Esophagus muscularis mucosa (tissue), 4 donors: ENCODE data around the gene OR2H2. TPM values are rescaled to one million over a fixed set of nuclear protein-coding genes. Genes with fewer than 3 reads are reported as not detected.

ENCODE experiments used
- DNase-seq: peaks from one replicate; pipeline ENCODE4 v3.0.0-alpha.2; 2017; ENCODE audit errors: extremely low spot score
- H3K27ac ChIP-seq, 4 donors: fragments of 200-600 bp; sonication (generic); replicated peaks in 1 of 4; 1 replicate in 3 of 4; 2 replicates in 1 of 4; pipeline ENCODE4 v1.5.1; 2016 to 2019; ENCODE audit warnings: mild to moderate bottlenecking in 1 of 4
- H3K27me3 ChIP-seq, 4 donors: fragments of 200-600 bp; sonication (generic); one replicate each; pipeline versions ENCODE4 v1.5.1 to v1.6.0; 2016 to 2019
- H3K36me3 ChIP-seq, 4 donors: fragments of 200-600 bp; sonication (generic); one replicate each; pipeline ENCODE4 v1.5.1; 2016 to 2019
- H3K4me1 ChIP-seq, 4 donors: fragments of 200-600 bp; sonication (generic); one replicate each; pipeline ENCODE4 v1.5.1; 2016 to 2019
- H3K4me3 ChIP-seq, 4 donors: fragments of 200-600 bp; sonication (generic); 1 replicate in 2 of 4; 2 replicates in 2 of 4; pipeline ENCODE4 v1.5.1; 2016 to 2019; ENCODE audit warnings: mild to moderate bottlenecking in 4 of 4, moderate library complexity in 1 of 4
- H3K9me3 ChIP-seq, 4 donors: fragments of 200-600 bp; sonication (generic); 1 replicate in 3 of 4; 2 replicates in 1 of 4; pipeline ENCODE4 v1.5.1; 2016 to 2019
- EP300 ChIP-seq: sonication (generic); formaldehyde crosslinking; IDR thresholded peaks from one replicate; pipeline ENCODE4 v1.6.1; 2017; ENCODE audit warnings: antibody characterized with exemption
- POLR2A ChIP-seq: fragments of 450-650 bp; IDR thresholded peaks from one replicate; pipeline ENCODE4 v1.6.1; 2017; ENCODE audit warnings: antibody characterized with exemption, moderate library complexity, mild to moderate bottlenecking, low read depth
- POLR2AphosphoS5 ChIP-seq, 2 donors: sonication (generic); formaldehyde crosslinking; IDR thresholded peaks; one replicate each; pipeline ENCODE4 v1.6.1; 2017; ENCODE audit warnings: antibody characterized with exemption in 2 of 2
- WGBS: methylation state at CpG from one replicate; pipeline ENCODE4 v1.1.5; 2018; 5-methylcytosine and 5-hydroxymethylcytosine counted together
- intact Hi-C: fragments of 100-400 bp; cut with DNase I; formaldehyde crosslinking; loops from one replicate; pipeline ENCODE4 v1.15.1; 2023
- total RNA-seq, 4 donors: library from RNA; depleted of rRNA; stranded (reverse); fragments of >200 nt; gene quantifications; one replicate each; pipeline versions ENCODE4 v1.1.0 to v1.2.1, GENCODE V29; 2016
- TF ChIP-seq, protein P1 (sequence below), 3 experiments: fragments of 200-600 bp in 2 of 3; fragments of 450-650 bp in 1 of 3; sonication (generic) in 2 of 3; IDR thresholded peaks; one replicate each; pipeline ENCODE4 v1.5.1; 2017 to 2019; ENCODE audit warnings: antibody characterized with exemption in 3 of 3, mild to moderate bottlenecking in 2 of 3, moderate library complexity in 1 of 3

The OR2H2 gene
- total RNA-seq, 4 donors from 2014 or later: not detected

DNA sequence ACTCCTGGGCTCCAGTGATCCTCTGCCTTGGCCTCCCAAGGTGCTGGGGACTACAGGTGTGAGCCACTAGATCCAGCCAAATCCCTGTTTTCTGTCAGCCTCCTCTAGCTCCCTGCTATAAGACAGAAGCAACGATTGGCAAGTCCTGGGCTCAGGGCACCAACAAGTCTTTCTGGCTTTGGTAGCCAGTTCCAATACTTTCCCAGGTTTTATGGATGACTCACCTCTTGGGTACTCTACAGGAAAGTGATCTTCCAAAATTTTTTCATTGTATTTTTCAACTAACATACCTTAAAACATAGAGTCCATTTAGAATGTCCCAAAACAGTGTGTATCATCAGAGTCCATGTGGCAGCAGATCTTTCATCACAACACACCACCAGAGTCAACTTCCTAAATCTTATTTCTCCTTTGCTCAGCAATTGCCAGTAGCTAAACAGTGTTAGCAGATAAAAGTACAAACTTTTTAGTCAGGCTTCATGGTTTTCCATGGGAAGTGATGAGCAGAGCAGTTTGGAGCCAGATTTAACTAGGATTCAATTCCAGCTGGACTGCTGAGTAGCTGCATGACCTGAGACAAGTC, 34.7 kb downstream of the OR2H2 start:
- peaks cover 31 to 91% (median 80%) of the 10 kb centered on the region in 4 donors for H3K36me3 ChIP-seq
- intact Hi-C loops: no loop called here
- H3K27me3 ChIP-seq: no peaks in the 10 kb centered on the region
- H3K9me3 ChIP-seq: no peaks in the 10 kb centered on the region
- no peak for TF ChIP-seq POLR2AphosphoS5 (IDR thresholded peaks at IDR 0.05)
- no peak for TF ChIP-seq POLR2A
- 86% methylated on average over 1 of the region's 1 CpG for WGBS
- no peaks in the 10 kb centered on the region for H3K4me1 ChIP-seq
- H3K4me3 ChIP-seq: no peak overlapping the region
- no peak for DNase-seq
- no peak overlapping the region for H3K27ac ChIP-seq

DNA sequence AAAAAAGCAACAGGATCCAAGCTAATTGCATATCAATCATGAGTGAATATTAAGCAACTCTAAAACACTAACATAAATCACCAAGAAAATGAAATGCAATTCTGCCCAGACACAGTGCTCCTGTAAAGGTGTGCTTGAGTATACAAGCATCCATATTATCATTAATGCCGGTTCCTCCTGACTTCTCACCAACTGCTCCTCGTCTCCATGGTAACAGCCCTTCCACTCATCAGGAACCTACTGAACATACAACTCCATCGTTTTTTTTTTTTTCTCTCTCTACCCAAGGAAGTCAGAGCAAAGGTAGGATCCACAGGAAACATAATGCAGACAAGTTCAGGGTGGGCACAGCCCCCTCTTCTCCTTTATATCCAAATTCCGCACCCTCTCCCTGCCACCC, 35.7 kb downstream of the OR2H2 start:
- no peak for DNase-seq
- Histone ChIP-seq H3K4me1 (no peaks in the 10 kb centered on the region), H3K4me3 (no peak overlapping the region), H3K9me3 (no peaks in the 10 kb centered on the region), H3K27me3 (no peaks in the 10 kb centered on the region), H3K27ac (no peak overlapping the region), H3K36me3 (peaks cover 31 to 82% (median 75%) of the 10 kb centered on the region in 4 donors)
- intact Hi-C loops: no loop called here
- WGBS: 75% methylated on average over 4 of the region's 4 CpGs
- no peak for TF ChIP-seq POLR2A
- TF ChIP-seq POLR2AphosphoS5 (IDR thresholded peaks at IDR 0.05): no peak
- TF ChIP-seq, protein P1, sequence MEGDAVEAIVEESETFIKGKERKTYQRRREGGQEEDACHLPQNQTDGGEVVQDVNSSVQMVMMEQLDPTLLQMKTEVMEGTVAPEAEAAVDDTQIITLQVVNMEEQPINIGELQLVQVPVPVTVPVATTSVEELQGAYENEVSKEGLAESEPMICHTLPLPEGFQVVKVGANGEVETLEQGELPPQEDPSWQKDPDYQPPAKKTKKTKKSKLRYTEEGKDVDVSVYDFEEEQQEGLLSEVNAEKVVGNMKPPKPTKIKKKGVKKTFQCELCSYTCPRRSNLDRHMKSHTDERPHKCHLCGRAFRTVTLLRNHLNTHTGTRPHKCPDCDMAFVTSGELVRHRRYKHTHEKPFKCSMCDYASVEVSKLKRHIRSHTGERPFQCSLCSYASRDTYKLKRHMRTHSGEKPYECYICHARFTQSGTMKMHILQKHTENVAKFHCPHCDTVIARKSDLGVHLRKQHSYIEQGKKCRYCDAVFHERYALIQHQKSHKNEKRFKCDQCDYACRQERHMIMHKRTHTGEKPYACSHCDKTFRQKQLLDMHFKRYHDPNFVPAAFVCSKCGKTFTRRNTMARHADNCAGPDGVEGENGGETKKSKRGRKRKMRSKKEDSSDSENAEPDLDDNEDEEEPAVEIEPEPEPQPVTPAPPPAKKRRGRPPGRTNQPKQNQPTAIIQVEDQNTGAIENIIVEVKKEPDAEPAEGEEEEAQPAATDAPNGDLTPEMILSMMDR (IDR thresholded peaks at IDR 0.05): no peak
- no peak for TF ChIP-seq EP300

DNA sequence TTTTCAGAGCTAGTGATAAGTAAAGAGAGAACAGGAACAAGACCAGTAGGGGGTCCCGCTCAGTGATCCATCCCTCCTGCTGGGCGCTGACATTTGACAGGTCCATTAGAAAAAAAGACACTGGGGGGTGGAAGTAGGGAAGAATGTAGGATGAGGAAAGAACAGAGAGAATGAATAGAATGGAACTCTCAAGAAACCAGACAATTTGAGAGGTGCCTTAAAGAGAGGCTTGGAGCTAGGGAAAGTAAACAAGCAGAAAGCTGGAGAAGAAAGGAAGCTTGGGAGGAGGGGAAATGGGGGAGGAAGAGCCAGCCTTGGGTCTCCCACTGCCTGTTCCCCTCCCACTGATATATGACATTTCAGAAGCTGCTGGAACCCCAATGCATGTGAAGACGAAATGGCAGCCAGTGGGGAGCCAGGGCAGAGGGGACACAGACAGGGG, 39.6 kb downstream of the OR2H2 start:
- H3K4me1 ChIP-seq: peaks cover 17 to 27% (median 23%) of the 10 kb centered on the region in 4 donors
- no peak overlapping the region for H3K4me3 ChIP-seq
- H3K27ac ChIP-seq: no peak overlapping the region
- H3K27me3 ChIP-seq: peaks cover 0 to 4% (median 0%) of the 10 kb centered on the region in 4 donors
- intact Hi-C loops: no loop called here
- DNase-seq: no peak
- TF ChIP-seq POLR2A (no peak), EP300 (no peak), POLR2AphosphoS5 (IDR thresholded peaks at IDR 0.05) (no peak)
- TF ChIP-seq, protein P1 (IDR thresholded peaks at IDR 0.05): no peak
- no peaks in the 10 kb centered on the region for H3K9me3 ChIP-seq
- WGBS: 89% methylated on average over 3 of the region's 3 CpGs
- peaks cover 23 to 45% (median 44%) of the 10 kb centered on the region in 4 donors for H3K36me3 ChIP-seq

DNA sequence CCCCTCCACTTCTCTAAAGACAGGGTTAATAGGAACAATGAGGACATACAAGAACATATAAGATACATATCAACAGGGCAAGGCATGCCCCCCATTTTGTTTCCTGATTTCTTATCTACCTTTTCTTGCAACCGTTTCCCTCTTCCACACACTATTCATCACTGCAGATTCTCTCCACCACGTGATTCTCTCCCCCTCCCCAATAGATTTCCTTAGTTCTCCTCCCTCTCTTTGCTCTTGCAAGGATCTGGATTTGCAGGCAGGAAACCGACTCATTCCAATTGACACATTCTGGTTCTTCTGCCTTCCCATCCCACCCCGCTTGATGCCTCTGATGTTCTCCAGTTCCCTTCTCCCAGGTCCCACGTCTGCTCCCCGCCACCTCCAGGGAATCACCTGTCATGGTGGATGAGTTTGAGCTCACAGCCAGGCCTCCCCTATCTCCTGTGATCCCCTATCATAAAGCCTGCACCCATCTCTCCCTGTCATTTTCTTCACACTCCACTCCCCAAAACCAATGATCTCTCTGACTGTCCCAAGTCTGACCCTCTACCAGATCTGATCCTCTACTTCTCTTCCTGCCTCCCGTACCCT, 40.5 kb downstream of the OR2H2 start:
- intact Hi-C loops: no loop called here
- WGBS: 70% methylated on average over 7 of the region's 7 CpGs
- peaks cover 0 to 4% (median 0%) of the 10 kb centered on the region in 4 donors for H3K27me3 ChIP-seq

More for the DNA sequence above, 40.5 kb downstream of the OR2H2 start:
- Histone ChIP-seq H3K27ac (no peak overlapping the region), H3K36me3 (peaks cover 19 to 43% (median 36%) of the 10 kb centered on the region in 4 donors), H3K4me1 (peaks cover 17 to 31% (median 25%) of the 10 kb centered on the region in 4 donors), H3K9me3 (no peaks in the 10 kb centered on the region), H3K4me3 (no peak overlapping the region)
- no peak for DNase-seq
- no peak for TF ChIP-seq EP300
- TF ChIP-seq, protein P1 (IDR thresholded peaks at IDR 0.05): no peak
- TF ChIP-seq POLR2A: no peak
- no peak for TF ChIP-seq POLR2AphosphoS5 (IDR thresholded peaks at IDR 0.05)
